HG03135 (cell line): ENCODE data around the gene TUBAL3.
"Not testable (repeated sequence)": the region's sequence is repeated elsewhere in the genome, so short reads cannot be mapped to it uniquely, and the experiment has no call there.

ENCODE experiments used
- ATAC-seq: cut with Tn5 transposase; IDR thresholded peaks from one replicate; pipeline ENCODE4 v1.9.1; 2021; ENCODE audit warnings: mild to moderate bottlenecking, moderate library complexity; ENCODE audit not compliant: unreplicated experiment

The TUBAL3 gene

GRCh38 chr10:5381187-5381586 is 23.4 kb downstream of the TUBAL3 start:
- ATAC-seq = no peak

DNA sequence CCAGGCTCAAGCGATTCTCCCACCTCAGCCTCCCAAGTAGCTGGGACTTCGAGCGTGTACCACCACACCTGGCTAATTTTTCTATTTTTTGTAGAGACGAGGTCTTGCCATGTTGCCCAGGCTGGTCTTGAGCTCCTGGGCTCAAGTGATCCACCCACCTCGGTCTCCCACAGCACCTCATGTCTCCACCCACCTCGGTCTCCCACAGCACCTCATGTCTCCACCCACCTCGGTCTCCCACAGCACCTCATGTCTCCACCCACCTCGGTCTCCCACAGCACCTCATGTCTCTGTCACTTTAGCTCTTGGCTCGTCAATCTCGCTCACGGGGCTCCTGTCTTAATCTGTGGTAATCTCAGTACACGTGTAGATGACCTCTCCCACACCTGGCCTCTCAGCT is 24.2 kb downstream of the TUBAL3 start:
- not testable (repeated sequence) for ATAC-seq

- ATAC-seq = not testable (repeated sequence)
Measured at GRCh38 chr10:5379202-5379601, 25.4 kb downstream of the TUBAL3 start.

DNA sequence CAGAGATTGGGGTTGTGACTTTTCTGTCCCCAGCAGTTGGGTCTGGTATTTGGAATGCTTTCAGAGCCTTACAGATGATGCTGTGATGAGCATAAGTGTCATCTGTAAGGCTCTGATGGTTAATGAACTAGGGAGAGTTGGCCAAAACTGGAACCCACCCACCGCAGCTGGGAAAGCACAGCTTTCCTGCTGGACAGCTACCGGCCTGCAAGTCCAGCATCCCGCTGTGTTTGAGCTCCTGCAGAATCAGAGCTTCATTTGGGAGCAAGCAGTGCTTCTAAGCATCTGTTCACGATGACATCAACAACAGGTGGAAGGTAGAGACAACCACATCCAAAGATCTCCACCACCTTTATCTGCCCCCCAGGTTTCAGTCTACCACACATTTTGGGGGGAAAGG is 28.2 kb downstream of the TUBAL3 start:
- ATAC-seq = no peak

DNA sequence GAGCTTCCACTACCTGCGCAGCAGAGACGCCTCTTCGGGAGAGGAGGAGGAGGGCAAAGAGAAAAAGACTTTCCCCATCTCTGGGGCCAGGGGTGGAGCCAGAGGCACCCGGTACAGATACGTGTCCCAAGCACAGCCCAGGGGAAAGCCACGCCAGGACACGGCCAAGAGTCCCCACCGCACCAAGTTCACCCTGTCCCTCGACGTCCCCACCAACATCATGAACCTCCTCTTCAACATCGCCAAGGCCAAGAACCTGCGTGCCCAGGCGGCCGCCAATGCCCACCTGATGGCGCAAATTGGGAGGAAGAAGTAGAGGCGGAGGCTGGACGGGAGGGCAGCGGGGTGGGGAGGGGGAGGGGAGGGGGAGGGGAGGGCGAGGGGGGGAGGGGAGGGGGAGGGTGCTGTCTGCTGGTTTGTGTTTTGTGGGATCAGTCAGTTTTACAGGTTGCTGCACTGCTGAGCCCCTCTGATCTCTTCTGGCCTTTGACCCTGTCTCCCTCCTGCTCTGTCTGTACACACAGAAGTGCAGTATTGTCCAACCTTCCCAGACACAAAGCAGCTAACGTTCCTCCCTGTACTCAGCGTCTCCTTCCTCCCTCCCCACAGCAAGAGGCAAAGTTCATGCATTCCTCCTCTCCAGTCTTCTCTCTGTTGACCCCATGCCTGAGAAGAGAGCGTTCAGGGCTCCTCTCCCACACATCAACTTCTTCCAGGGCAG is 30.6 kb downstream of the TUBAL3 start:
- ATAC-seq = no peak

DNA sequence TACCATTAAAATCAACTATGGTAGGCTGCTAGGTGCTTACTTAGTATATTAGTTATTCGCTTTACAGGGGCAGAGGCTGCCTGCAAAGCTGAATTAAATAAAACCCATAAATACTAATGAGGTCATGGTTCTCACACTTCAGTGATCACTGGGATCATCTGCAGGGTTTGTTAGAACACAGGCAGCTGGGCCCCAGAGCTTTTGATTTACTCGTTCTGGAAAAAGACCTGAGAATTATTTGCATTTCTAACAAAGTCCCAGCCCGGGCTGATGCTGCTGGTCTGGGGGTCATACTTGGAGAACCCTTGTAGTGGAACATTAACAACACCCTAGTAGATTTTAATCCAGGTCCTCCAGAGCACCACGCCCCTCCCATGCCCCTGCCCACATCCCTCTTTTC is 31.3 kb downstream of the TUBAL3 start:
- ATAC-seq = no peak

DNA sequence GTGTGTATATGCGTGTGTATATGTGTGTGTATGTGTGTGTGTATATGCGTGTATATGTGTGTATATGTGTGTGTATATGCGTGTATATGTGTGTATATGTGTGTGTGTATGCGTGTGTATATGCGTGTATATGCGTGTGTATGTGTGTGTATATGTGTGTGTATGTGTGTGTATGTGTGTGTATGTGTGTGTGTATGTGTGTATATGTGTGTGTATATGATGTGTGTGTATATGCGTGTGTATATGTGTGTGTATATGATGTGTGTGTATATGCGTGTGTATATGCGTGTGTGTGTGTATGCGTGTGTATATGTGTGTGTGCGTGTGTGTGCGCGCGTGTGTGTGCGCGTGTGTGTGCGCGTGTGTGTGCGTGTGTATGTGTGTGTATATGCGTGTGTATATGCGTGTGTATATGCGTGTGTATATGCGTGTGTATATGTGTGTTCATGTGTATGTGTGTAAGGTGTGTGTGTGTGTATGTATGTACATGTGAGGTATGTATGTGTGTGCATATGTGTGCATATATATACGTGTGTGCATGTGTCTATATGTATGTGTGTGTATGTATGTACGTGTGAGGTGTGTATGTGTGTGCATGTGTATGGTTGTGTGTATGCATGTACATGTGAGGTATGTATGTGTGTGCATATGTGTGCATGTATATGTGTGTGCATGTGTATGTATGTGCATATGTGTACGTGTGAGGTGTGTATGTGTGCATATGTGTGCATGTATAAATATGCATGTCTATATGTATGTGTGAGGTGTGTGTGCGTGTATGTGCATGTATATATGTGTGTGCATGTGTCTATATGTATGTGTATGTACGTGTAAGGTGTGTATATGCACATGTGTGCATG is 33.9 kb downstream of the TUBAL3 start:
- no peak for ATAC-seq

DNA sequence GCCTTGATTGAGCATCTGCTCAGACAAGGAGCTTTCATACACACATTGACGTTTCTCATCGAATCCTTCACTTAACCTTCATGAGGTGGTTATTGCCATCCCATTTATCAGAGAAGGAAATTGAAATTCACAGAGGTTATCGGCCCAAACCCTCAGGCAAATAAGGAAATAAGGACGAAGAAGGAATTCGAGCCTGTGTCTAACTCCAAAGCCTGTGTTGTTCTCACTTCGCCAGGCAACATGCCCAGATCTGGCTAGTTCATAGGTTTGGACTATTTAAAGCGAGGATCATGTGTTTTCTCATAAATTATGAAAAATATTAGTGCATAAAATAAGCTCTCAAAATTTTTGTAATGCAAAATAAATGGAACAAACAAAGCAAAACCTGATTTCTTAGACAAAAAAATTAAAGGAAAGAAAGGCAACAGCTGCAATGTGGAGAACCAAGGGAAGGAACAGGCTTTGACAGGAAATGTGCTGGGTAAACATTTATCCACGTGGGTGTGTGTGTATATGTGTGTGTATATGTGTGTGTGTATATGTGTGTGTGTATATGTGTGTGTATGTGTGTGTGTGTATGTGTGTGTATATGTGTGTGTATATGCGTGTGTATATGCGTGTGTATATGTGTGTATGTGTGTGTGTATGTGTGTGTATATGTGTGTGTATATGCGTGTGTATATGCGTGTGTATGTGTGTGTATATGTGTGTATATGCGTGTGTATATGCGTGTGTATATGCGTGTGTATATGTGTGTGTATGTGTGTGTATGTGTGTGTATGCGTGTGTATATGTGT is 35.1 kb downstream of the TUBAL3 start:
- no peak for ATAC-seq

DNA sequence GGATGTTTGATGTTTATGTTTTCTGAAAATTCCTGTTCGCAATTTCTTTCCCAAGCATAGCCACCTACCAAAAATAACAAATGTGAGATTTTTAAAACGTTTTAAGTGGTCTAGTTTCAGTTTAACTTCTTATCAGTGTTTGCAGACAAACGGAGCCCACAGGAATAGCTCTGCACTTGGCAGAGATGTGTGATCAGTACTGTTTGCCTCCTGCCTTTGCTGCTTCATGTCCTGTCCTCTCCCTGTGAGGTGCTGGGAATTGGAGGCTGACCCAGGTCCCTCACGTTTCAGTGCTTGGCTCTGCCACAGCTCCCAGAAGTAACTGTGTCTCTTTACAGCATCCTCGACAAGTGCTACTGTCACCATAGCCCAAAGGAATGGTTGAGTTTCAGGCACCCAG is 38.7 kb downstream of the TUBAL3 start:
- ATAC-seq = no peak

DNA sequence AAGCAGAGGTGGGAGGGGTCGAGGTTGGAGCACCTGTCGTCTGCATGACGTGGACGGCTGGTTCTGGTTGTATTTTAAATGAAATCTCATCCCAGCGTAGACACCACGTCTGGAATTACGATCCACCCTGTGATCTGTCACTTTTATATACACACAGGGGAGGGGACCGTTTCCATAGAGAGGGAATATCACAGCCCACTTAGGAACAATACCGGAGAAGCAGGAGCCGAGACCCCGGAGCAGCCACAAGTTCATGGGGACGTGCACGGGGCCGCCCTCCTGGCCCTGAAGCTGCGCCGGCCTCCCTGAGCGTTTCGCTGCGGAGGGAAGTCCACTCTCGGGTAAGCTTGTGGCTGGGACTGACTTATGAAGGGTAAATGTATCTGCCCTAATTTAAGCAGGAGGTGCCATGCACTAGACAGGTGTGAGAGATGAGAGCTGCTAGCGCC is 39.7 kb downstream of the TUBAL3 start, which contains the start of gene UCN3:
Gene UCN3, plus strand, starts transcription at position 77 of the 449 bp plus-strand sequence. CDS start 8,755 bp downstream, outside the sequence.
- no peak for ATAC-seq

DNA sequence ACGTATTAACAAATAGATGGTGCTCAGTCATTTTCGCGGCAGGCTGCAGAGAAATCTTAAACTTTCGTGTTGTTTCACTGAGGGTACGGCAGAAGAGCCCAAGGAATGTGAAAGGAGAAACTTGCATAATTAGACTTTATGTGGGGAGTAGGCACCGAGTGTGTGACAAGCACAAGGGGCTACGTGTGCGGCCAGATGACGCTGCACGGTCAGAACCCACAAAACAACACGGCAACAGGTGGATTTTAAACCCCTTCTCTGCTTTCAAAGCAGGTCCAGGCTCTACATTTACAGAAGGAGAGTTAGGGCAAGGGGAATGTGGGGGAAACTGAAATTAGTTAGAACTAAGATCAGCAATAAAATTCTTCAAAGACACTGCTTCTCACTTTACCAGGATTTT is 40.3 kb downstream of the TUBAL3 start:
- ATAC-seq = no peak

- ATAC-seq = no peak
Measured at GRCh38 chr10:5362873-5363272, 41.8 kb downstream of the TUBAL3 start.

DNA sequence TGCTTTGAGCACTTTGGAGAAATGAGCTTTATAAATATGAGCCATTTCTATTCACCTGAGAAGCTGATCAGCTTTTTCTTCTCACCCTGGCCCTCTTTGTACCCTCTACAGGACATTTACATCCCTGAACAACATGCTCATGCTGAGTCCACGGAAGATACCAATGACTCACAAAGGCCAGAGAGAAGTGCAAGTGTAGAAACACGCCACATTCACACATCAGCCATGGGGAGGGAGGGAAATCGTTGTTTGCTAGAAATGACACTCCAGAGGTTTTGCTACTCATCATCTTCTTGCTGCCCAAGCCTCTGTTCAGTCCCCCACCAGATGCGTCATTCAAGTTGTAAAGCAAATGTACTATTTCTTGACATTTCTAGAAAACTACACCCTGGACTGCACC is 42.7 kb downstream of the TUBAL3 start:
- no peak for ATAC-seq

DNA sequence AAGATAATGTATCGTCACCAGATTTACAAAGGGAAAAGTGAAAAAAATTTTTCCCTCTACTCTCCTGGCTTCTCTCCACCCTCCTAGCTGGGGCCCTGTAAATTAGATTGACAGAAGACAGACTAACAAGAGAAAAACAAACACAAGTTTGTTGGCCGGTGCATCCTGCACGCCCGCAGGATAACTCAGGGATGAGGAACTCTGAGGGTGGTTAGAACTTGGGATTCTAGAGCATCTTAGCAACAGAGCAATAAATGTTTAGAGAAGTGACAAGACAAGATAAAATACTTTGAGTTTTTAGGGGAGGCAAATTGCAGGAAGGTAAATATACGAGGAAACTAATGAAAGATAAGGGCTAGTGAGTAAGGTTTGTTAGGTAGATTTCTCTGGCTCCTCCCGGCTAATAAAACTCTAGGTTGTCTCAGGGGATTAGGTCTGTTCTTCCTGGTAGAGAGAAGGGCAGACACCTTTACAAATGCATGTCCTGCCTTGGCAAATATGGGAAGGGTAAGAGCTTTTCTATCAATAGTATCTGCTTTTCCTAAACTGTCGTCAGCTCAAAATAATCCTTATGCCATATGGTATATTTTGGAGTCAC is 44.2 kb downstream of the TUBAL3 start:
- no peak for ATAC-seq

- ATAC-seq = no peak
Measured at GRCh38 chr10:5356302-5356763, 48.3 kb downstream of the TUBAL3 start.

DNA sequence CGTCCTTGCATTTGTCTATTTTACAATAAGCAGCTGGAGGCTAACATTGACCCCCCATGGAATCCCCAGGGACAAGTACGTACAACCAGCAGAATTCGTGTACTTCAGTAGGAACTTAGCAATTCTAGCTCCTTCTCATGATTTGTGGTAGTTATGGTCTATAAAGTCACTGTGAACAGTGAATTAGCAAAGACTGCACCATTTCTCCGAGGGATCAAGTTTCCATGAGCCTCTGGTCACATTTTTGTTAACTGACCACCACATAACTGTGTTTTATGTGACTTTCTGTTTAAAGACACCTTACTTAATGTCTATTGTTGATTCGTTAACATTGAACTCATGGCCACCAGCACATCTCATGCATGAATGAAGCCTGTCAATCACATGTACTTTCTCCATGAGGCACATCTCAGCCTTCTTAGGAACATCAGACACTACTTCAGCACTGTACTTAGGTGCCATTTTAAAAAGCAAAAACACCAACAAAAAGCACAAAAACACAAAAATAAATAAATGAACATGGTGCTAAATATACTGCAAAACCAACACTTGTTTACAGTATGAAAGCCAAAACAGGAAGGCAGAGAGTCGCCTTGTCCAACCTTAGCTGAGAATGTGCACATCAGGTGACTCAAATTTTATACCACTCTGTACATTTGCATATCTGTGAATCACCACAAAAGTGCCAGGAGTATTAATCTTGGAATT is 48.9 kb downstream of the TUBAL3 start:
- ATAC-seq = no peak

GRCh38 chr10:5354068-5354467 is 50.6 kb downstream of the TUBAL3 start:
- no peak for ATAC-seq

DNA sequence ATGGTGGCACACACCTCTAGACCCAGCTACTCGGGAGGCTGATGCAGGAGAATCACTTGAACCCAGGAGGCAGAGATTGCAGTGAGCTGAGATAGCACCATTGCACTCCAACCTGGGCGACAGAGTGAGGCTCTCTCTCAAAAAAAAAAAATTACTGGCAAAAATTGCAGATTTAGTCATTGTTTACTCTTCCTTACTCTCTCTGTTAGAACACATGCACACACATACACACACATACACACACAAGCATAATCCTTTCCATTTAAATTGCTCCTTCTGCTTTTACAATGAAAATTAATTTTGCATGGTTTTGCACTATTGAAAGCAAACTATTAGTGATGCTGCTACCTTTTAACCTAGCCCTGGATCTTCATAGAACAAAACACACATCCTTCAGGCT is 55.3 kb downstream of the TUBAL3 start:
- ATAC-seq = no peak

- ATAC-seq = no peak
Measured at GRCh38 chr10:5346881-5347280, 57.7 kb downstream of the TUBAL3 start.

DNA sequence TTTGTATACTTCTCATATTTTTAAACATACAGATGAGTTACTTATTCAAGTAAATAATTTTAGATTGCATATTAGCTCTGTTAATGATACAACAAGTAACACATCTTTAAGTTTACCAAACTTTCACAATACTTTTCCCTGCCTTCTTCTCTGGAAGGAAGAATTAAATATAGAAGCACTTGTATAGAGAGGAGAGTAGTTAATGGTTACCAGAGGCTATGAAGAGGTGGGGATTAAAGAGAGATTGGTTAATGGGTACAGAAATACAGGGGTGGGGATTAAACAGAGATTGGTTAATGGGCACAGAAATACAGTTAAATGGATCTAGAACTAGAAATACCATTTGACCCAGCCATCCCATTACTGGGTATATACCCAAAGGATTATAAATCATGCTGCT is 59.9 kb downstream of the TUBAL3 start:
- ATAC-seq = no peak
